OCI-LY7 (cell line): Measurements from ENCODE around the gene ZBTB7A. TPM values are rescaled to one million over a fixed set of nuclear protein-coding genes. Genes with fewer than 3 reads are reported as not detected.

Source experiments
- BruUV-seq: library from RNA; stranded (reverse); fragments of 400-500 nt; replicated peaks from 2 replicates; lab custom pipeline; 2021; lab: Mats Ljungman, UMichigan
- CTCF ChIA-PET: fragments of 300-600 bp; sonication (Branson Sonifier 250); formaldehyde crosslinking; loops from one replicate; lab custom pipeline; 2022; ENCODE audit warnings: antibody characterized with exemption; ENCODE audit not compliant: unreplicated experiment; lab: Charles Lee
- POLR2A ChIA-PET: fragments of 300-600 bp; sonication (Branson Sonifier 250); formaldehyde crosslinking; loops from one replicate; lab custom pipeline; 2022; ENCODE audit warnings: antibody characterized with exemption; lab: Charles Lee
- DNase-seq: peaks from one replicate; pipeline ENCODE4 v3.0.0-alpha.2; 2015; ENCODE audit warnings: low spot score
- H2AFZ ChIP-seq: fragments of 200-600 bp; sonication (generic), shearing (Covaris generic); 2 replicates; pipeline ENCODE4 v1.6.1; 2014; ENCODE audit warnings: mild to moderate bottlenecking, antibody characterized with exemption, low read length, moderate library complexity
- H3K27ac ChIP-seq: fragments of 200-600 bp; sonication (generic); 2 replicates; pipeline ENCODE4 v1.5.1; 2014; ENCODE audit warnings: mixed run types, low read depth, mild to moderate bottlenecking, moderate library complexity, low read length, inconsistent platforms; ENCODE audit not compliant: poor library complexity, severe bottlenecking
- H3K36me3 ChIP-seq: fragments of 200-600 bp; sonication (generic); 2 replicates; pipeline ENCODE4 v1.6.1; 2014; ENCODE audit warnings: mild to moderate bottlenecking, antibody characterized with exemption, low read length, moderate library complexity, mixed read lengths; ENCODE audit not compliant: insufficient read depth
- H3K4me1 ChIP-seq: fragments of 200-600 bp; sonication (generic); 2 replicates; pipeline ENCODE4 v1.5.1; 2014; ENCODE audit warnings: mild to moderate bottlenecking, low read length; ENCODE audit not compliant: insufficient read depth, poor library complexity, severe bottlenecking
- H3K4me2 ChIP-seq: fragments of 200-600 bp; sonication (generic); 2 replicates; pipeline ENCODE4 v1.6.1; 2014; ENCODE audit warnings: mild to moderate bottlenecking, low read length
- H3K4me3 ChIP-seq: fragments of 200-600 bp; sonication (generic); 2 replicates; pipeline ENCODE4 v1.5.1; 2014; ENCODE audit warnings: mild to moderate bottlenecking, low read depth, low read length; ENCODE audit not compliant: poor library complexity, severe bottlenecking
- H3K79me2 ChIP-seq: fragments of 200-600 bp; sonication (generic); 2 replicates; pipeline ENCODE4 v1.6.1; 2016; ENCODE audit warnings: low read depth, mild to moderate bottlenecking, low read length, moderate library complexity, mixed read lengths; ENCODE audit not compliant: insufficient read depth
- H3K9me2 ChIP-seq: fragments of 200-600 bp; sonication (generic); 2 replicates; pipeline ENCODE4 v1.6.1; 2016; ENCODE audit warnings: mild to moderate bottlenecking, low read length, mixed read lengths; ENCODE audit not compliant: insufficient read depth
- H3K9me3 ChIP-seq: fragments of 200-600 bp; sonication (generic); 2 replicates; pipeline ENCODE4 v1.6.1; 2014; ENCODE audit warnings: mild to moderate bottlenecking, mixed run types, low read length, mixed read lengths
- H4K20me1 ChIP-seq: fragments of 200-600 bp; sonication (generic); 2 replicates; pipeline ENCODE4 v1.6.1; 2014; ENCODE audit warnings: mild to moderate bottlenecking, antibody characterized with exemption, low read length, moderate library complexity, mixed read lengths; ENCODE audit not compliant: insufficient read depth
- CTCF ChIP-seq: fragments of 200-600 bp; sonication (generic); conservative IDR thresholded peaks from 2 replicates; pipeline ENCODE4 v1.5.1; 2014; ENCODE audit warnings: mild to moderate bottlenecking, antibody characterized with exemption, low read length, moderate library complexity, mixed read lengths
- EZH2phosphoT487 ChIP-seq: fragments of 200-600 bp; sonication (generic); IDR thresholded peaks from 2 replicates; pipeline ENCODE4 v1.6.1; 2018; ENCODE audit warnings: low read depth, borderline replicate concordance, mild to moderate bottlenecking, mixed run types, antibody characterized with exemption, low read length, moderate library complexity, mixed read lengths
- intact Hi-C: fragments of 100-400 bp; cut with micrococcal nuclease; formaldehyde crosslinking; loops from one replicate; pipeline ENCODE4 v1.10.0; 2022; ENCODE audit not compliant: unreplicated experiment
- total RNA-seq, 2 experiments: library from RNA; depleted of rRNA in 1 of 2; stranded (reverse); fragments of >200 nt in 1 of 2; shearing (Covaris generic) in 1 of 2; gene quantifications; 2 replicates each; pipeline ENCODE4 v1.2.3, GENCODE V29; 2014 to 2022

ZBTB7A gene
- total RNA-seq, 2 experiments from 2014 or later, result 17.2 to 29.3 TPM

GRCh38 chr19:4030552-4030951 is 36.1 kb downstream of the ZBTB7A start:
- no peaks in the 10 kb centered on the region for H3K4me1 ChIP-seq
- DNase-seq, result no peak

GRCh38 chr19:4029247-4029614 is 37.5 kb downstream of the ZBTB7A start:
- ChIA-PET CTCF (no interaction called here), POLR2A (no interaction called here)
- no peak overlapping the region for H3K27ac ChIP-seq
- no peaks in the 10 kb centered on the region for H3K79me2 ChIP-seq
- H3K9me3 ChIP-seq, result no peaks in the 10 kb centered on the region
- intact Hi-C loops, result no loop called here
- no peak for DNase-seq
- TF ChIP-seq CTCF (no peak), EZH2phosphoT487 (no peak)
- no peaks in the 10 kb centered on the region for H3K4me1 ChIP-seq
- no peak overlapping the region for H3K4me2 ChIP-seq
- H2AFZ ChIP-seq, result no peak overlapping the region
- no peaks in the 10 kb centered on the region for H3K9me2 ChIP-seq
- BruUV-seq, result no TSS peak
- H3K36me3 ChIP-seq, result peaks cover 38% of the 10 kb centered on the region
- H3K4me3 ChIP-seq, result no peak overlapping the region
- no peaks in the 10 kb centered on the region for H4K20me1 ChIP-seq

More at GRCh38 chr19:4030552-4030951, 36.1 kb downstream of the ZBTB7A start:
- TF ChIP-seq CTCF, result no peak
- no peak for TF ChIP-seq EZH2phosphoT487
- CTCF ChIA-PET, result no interaction called here
- Histone ChIP-seq H2AFZ (no peak overlapping the region), H3K9me2 (no peaks in the 10 kb centered on the region), H3K27ac (no peak overlapping the region), H3K4me2 (no peak overlapping the region), H3K9me3 (peaks cover under 1% of the 10 kb centered on the region), H3K36me3 (peaks cover 40% of the 10 kb centered on the region), H3K4me3 (no peak overlapping the region), H4K20me1 (no peaks in the 10 kb centered on the region), H3K79me2 (no peaks in the 10 kb centered on the region)
- POLR2A ChIA-PET, result interaction anchor here (0.5 kb wide), 1 partner anchor 14 kb away, joined by 4 read pairs; no protein-coding TSS in a partner anchor
- no TSS peak for BruUV-seq
- intact Hi-C loops, result no loop called here

GRCh38 chr19:4028334-4029246 is 38.1 kb downstream of the ZBTB7A start:
- peaks cover 38% of the 10 kb centered on the region for H3K36me3 ChIP-seq
- H2AFZ ChIP-seq, result no peak overlapping the region
- no peak overlapping the region for H3K4me2 ChIP-seq
- H4K20me1 ChIP-seq, result no peaks in the 10 kb centered on the region
- TF ChIP-seq CTCF, result no peak
- no peak for TF ChIP-seq EZH2phosphoT487
- H3K9me2 ChIP-seq, result no peaks in the 10 kb centered on the region
- no peaks in the 10 kb centered on the region for H3K4me1 ChIP-seq
- no peaks in the 10 kb centered on the region for H3K79me2 ChIP-seq
- no peak for DNase-seq
- ChIA-PET CTCF (no interaction called here), POLR2A (no interaction called here)
- no peak overlapping the region for H3K4me3 ChIP-seq
- no peaks in the 10 kb centered on the region for H3K9me3 ChIP-seq
- no TSS peak for BruUV-seq
- intact Hi-C loops, result no loop called here
- H3K27ac ChIP-seq, result no peak overlapping the region
